Dedifferentiated amniotic fluid mesenchymal stem cell (primary cell): Measurements from ENCODE around the gene ATP23.
A peak's percentile ranks its signal among the peaks of the same experiment; 100 is the strongest.

Experiments used
- DNase-seq: peaks from one replicate; pipeline ENCODE4 v3.0.0-alpha.2; 2016; ENCODE audit errors: extremely low spot score

Gene ATP23

GRCh38 chr12:57941165-57941894 is at the start of gene ATP23:
TSS of gene ATP23 (plus strand) at chr12:57941567. CDS start at chr12:57941702, 135 bp downstream.
- DNase-seq = peak; percentile 79

GRCh38 chr12:57892232-57892972 is 49.0 kb upstream of the ATP23 start:
- no peak for DNase-seq

GRCh38 chr12:57893431-57894353 is 47.7 kb upstream of the ATP23 start:
- DNase-seq = peak; percentile 96

GRCh38 chr12:57894399-57895292 is 46.7 kb upstream of the ATP23 start:
- DNase-seq = no peak

- no peak for DNase-seq
Observed at GRCh38 chr12:57895389-57896114, 45.8 kb upstream of the ATP23 start.

- DNase-seq = no peak
Observed at GRCh38 chr12:57896115-57896433, 45.3 kb upstream of the ATP23 start.

GRCh38 chr12:57896434-57897201 is 44.7 kb upstream of the ATP23 start:
- DNase-seq = no peak

- no peak for DNase-seq
Observed at GRCh38 chr12:57897286-57897974, 43.9 kb upstream of the ATP23 start.

- DNase-seq = no peak
Observed at GRCh38 chr12:57898308-57898970, 42.9 kb upstream of the ATP23 start.

GRCh38 chr12:57899010-57899662 is 42.2 kb upstream of the ATP23 start:
- DNase-seq = peak; percentile 48

- DNase-seq = no peak
Observed at GRCh38 chr12:57902478-57902969, 38.8 kb upstream of the ATP23 start.

- no peak for DNase-seq
Observed at GRCh38 chr12:57904426-57904825, 36.9 kb upstream of the ATP23 start.

GRCh38 chr12:57904848-57905811 is 36.2 kb upstream of the ATP23 start:
- DNase-seq = peak; percentile 91

- no peak for DNase-seq
Observed at GRCh38 chr12:57905812-57906475, 35.4 kb upstream of the ATP23 start.

- DNase-seq = no peak
Observed at GRCh38 chr12:57906821-57907220, 34.5 kb upstream of the ATP23 start.

GRCh38 chr12:57907281-57907680 is 34.1 kb upstream of the ATP23 start:
- no peak for DNase-seq
